Brain pericyte (primary cell): Measurements from ENCODE around the gene NMUR2.

ENCODE experiments used
- DNase-seq: peaks from one replicate; pipeline ENCODE4 v3.0.0-alpha.2; 2012; ENCODE audit warnings: low read depth, low spot score

Gene NMUR2, protein sequence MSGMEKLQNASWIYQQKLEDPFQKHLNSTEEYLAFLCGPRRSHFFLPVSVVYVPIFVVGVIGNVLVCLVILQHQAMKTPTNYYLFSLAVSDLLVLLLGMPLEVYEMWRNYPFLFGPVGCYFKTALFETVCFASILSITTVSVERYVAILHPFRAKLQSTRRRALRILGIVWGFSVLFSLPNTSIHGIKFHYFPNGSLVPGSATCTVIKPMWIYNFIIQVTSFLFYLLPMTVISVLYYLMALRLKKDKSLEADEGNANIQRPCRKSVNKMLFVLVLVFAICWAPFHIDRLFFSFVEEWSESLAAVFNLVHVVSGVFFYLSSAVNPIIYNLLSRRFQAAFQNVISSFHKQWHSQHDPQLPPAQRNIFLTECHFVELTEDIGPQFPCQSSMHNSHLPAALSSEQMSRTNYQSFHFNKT

DNA sequence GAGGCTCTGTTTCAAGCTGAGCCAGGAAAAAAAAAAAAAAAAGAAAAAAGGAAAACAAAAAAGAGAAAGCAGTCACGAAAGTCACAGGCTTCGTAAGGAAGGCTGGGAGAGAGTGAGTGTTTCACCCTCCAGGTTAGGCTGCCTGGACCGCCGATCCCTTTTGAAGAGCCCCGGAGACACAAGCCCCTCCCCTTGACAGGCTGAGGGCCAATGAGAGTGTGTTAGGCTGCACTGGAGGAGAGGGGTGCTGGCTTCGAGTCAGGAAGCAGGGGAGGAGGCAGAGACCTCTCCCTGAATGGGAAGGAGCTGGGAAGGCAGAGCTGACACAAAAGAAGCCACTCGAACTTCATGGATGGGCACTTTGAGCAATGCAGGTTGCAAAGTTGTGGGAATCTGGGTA is at the start of gene NMUR2:
TSS of gene NMUR2 (minus strand) at position 135 of the 400 bp plus-strand sequence. CDS start 166 bp downstream, outside the sequence.
- DNase-seq: no peak

DNA sequence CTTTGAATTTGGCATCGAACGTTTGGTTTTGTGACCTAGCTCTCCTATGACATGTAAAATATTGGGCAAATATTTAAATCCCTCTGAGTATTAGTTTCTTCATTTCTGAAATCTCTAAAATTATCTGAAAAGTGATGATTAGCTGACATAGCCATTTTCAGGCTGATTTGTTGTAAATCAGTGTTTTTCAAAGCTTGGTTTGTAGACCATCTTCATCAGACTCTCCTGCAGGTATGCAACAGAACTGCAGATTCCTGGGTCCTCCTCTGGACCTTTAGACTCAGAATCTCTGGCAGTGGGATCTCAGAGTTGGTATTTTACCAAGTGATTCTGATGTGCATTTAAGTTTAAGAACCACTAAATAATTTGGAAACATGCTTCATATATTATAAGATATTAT is 38.9 kb upstream of the NMUR2 start:
- DNase-seq: no peak

DNA sequence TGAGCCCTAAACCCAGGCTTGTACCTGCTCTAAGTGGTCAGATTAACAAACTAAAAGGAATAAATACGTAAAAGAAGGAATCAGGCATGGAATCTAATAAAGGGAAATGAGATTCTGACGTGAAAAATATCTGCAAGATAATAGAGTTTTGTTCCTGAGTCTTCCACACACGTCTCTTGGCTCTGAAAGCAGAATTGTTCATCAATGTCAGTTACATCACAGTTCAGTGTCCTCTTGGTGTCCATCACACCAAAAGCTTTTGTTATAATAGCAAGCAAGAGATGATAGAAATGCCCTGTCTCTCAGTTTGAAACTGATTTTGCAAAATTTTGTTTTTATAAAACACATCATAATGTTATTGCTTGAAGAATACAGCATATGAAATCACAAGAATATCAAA is 34.7 kb upstream of the NMUR2 start:
- no peak for DNase-seq

DNA sequence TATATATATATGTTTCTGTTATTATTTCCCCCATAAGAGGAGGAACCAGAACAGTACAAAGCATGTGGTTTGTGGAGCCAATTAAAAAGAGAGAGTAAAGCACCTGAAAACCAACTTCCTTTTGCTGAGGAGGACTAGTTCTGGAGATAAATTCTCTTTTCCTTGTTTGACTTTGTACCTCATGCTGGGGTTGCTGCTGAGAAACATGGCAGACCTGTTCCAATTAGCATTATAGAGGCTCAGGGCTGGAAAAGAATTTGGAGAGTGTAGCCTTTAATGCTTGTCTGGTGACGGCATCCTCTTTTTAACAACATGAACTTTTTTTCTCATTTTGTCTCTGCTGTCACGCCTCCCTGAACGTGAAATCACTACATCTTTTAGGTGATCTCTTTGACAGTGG is 32.8 kb upstream of the NMUR2 start:
- no peak for DNase-seq

DNA sequence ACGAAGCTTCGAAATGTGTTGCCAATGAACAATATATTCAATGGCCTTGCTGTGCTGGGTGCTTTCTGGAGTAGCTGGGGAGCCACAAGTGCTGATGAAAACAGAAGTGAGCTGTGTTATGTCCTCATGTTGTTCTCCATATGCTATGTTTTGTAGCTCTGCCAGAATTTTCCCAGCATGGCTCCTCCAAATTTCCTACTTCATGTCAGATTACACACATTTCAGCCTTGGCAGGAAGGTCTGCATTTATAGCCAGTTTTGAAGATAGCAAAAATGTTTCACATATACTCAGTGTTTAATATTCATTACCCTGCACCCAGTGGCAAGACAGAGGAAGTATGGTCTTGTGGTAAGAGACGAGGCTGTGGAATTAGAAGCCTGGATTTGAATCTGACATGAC is 22.6 kb upstream of the NMUR2 start:
- no peak for DNase-seq

DNA sequence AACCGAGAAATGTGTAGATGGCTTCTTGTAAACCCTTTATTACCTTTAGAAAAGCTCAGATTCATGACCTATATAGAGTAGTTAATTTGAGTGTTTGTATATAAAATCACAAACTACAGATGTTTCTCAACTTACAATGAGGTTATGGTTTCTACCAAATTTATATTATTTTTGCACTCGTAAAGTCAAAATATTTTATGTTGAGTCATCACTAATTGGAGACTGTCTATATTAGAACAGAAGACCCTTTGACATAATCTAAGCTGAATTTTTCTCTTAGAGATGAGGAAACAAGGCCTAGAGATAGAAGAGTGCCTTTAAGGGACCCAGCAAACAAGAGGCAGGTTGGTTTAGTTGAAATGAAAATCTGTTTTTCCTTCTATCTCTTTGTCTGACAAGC is 20.0 kb upstream of the NMUR2 start:
- DNase-seq: no peak

DNA sequence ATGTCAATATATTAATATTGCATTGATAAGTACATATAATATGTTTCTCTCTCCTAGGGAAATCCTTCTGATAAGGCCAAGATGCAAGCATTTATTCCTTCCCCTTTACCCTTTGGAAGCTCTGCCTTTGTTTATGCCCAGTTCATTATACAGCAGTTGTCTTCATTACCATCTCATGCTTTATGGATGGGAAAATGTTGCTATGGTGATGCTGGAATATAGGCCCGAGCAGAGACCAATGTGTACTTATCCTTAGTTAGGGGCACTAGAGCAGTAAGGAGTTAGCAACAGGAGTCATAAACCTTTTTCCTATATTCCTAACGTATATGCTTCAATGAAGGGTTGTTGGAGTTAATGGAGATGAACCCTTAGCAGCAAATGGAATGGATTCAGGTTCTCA is 19.4 kb upstream of the NMUR2 start:
- DNase-seq: no peak

DNA sequence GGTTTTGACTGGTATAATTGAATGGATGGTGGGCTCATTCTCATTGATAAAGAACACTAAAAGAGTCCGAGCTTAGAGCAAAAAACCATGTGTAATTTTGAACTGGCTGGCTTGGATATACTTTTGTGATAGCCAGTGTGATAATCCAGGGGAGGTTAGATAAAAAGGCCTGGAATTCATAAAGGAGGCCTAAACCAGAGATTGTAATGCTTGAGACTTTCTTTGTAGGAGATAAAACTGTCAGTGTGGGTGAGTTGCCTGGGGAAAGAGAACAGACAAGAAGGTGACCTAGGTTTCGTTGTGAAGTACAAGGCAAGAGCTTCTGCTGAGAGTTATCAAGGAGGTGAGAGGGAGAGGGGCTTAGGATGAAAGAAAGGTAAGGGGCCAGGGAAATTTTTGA is 17.0 kb upstream of the NMUR2 start:
- DNase-seq: no peak

DNA sequence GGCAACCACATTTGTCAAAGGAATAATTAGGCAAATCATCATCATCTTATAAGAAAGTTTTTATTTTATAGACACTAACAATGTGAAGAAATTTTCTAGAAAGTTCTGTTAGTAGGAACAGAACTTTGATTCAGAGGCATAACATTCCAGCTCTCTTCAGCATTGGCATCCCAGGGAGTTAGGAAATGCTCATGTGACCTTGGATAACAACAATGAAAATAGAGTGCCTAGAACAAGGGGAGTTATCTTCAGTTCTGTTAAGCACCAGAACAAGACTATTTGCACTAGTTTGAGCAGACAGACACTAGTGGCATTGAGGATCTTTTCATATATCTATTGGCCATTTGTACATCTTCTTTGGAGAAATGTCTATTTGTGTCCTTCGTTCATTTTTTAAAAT is 7.0 kb upstream of the NMUR2 start:
- DNase-seq: no peak

DNA sequence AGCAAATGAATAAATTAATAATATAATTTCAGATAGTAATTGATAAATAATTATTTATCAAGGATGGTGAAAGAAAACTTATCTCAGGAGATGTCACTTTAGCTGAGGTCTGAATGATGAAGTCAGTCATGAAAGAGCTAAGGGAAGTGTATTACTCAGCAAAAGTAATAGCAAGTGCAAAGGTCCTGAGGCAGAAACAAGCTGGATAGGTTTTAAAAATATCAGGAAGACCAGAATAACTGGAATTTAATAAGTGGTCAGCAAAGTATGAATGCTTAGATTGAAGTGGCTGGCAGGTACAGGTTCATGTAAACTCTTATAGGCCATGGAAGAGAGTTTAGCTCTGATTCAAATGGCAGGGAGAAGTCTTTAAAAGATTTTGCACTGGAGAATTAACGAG is 1.0 kb upstream of the NMUR2 start:
- no peak for DNase-seq

DNA sequence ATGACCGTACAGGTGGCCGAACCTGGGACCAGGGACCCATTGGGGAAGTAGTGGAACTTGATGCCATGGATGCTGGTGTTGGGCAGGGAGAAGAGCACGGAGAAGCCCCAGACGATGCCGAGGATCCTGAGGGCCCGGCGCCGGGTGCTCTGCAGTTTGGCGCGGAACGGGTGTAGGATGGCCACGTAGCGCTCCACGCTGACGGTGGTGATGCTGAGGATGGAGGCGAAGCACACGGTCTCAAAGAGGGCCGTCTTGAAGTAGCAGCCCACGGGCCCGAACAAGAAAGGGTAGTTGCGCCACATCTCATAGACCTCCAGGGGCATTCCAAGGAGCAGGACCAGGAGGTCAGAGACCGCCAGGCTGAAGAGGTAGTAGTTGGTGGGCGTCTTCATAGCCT is 585 bp downstream of the NMUR2 start:
- DNase-seq: no peak

DNA sequence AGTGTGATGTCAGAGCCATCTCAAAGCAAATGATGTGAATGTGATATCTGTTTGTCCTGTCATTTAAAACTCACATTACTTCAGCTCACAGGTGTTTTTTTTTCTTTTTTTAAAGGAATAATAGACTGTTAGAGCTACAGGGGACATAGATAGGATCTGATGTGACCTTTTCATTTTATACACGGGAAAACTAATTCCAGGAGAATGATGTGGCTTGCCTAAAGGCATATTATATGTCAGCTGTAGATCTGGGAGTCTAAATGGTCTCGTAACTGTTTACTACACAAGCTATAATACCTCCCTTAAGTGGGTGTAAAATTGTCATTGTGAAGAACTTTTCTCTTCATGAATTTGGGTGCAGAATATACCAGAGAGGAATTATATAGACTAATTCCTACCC is 2.0 kb downstream of the NMUR2 start:
- no peak for DNase-seq

DNA sequence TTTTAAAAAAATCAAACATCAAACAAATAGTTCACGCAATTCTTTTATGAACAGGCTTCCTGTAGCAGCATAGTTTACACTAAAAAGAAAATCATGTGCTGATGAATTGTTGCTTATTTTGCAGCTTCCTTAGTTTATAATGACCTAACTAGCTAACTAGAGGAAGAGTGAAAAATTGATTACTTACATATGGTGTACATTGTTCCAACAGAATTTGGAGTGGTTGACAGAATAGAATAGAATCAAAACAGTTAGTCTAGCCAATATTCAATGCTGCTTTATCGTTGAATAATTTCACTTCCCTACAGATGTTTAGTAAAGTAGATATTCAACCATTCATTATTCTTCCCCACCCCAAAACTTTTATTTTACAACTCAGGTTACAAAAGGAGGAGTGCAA is 4.2 kb downstream of the NMUR2 start:
- DNase-seq: no peak

DNA sequence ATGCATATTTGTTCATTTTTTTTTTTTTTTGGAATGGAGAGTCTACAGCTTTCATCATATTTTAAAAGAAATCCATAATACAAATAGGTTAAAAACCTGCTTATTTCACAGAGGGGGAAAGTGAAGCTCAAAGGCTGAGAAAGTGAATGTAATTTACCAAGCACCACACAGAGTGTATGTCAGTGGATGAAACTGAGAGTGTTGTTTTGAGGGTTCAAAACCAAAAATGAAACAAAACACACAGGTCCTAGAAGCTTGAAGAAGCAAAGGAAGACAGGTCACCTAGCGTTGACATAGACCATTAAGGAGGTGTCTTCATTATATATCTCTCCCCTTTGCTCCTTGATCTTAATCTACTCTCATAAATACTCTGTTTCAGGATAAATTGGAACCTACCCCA is 7.5 kb downstream of the NMUR2 start:
- no peak for DNase-seq

DNA sequence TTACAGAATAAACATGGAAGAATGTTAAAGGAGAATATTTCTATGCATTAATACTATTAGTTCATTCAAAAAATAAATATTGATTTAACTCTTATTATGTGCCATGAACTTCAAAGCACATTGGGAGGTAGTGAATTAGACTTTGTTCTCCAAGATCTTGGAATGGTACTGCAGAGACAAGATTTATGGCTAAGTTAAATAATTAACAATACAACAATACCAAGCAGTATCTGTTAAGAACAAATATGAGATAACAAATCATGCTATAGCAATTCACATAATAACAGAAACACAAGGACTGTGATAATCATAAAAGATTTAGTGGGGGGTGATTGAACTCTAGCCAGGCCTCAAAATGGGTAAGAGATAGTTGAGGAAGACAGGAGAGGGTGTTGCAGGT is 11.6 kb downstream of the NMUR2 start:
- DNase-seq: no peak

DNA sequence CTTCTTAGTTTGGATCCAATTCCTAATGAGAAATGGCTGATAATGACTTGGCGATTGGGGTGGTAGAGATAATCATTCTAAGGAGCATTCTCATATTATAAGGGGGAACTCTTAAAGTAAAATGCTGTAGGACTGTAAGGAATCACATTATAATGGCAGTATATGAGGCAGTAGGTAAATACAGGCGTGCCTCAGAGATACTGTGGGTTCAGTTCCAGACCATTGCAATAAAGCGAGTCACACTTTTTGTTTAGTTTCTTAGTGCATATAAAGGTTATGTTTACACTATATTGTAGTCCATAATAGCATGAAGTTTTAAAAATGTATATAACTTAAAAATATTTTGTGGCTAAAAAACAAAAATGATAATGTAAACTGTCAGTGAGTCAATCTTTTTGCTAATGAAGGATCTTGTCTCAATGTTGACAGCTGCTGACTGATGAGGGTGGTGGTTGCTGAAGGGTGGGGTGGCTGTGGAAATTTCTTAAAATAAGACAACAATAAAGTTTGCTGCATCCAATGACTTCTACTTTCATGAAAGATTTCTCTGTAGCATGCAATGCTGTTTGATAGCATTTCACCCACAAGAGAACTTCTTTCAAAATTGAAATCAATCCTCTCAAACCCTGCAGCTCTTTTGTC is 15.8 kb downstream of the NMUR2 start:
- DNase-seq: no peak

DNA sequence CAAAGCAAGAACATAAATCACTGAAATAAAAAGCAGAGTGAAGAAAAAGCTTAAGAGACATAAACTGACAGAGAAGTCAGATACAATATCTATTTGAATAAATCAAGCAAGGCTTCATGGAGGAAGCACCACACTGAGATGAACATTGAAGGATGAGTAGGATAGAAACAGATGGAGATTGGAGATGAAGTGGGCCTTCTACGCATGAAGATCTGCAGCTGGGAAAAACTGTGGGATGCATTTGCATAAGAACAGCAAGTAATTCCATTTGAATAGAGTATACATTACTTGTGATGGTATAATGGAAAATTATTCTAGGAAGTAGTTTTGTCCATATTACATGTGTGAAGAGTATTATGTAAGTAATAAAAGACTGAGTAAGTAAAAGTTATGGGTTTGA is 16.5 kb downstream of the NMUR2 start:
- no peak for DNase-seq

DNA sequence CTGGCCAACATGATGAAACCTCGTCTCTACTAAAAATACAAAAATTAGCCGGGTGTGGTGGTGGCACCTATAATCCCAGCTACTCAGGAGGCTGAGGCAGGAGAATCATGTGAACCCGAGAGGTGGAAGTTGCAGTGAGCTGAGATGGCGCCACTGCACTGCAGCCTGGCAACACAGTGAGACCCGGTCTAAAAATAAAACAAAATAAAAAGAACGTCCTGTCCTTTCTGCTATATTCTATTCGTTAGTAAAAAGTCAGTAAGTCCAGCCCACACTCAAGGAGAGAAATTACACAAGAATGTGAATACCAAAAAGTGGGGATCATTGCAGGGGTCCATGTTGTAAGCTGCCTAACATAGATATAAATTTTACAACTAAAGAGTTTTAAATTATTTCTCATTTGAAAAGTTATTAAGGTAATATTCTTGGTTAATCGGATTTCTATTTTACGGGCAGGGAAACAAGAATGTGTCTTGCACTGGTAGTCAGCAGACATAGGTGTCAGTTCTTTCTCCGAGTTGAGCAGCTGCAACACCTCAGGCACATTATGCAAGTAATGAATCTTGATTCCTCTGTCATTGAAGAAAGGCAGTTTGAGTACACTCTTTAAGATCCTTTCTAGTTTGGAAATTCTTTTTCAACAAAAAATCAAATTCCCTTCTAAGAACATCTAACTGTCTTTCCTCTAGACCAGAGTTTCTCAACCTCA is 24.5 kb downstream of the NMUR2 start:
- no peak for DNase-seq

DNA sequence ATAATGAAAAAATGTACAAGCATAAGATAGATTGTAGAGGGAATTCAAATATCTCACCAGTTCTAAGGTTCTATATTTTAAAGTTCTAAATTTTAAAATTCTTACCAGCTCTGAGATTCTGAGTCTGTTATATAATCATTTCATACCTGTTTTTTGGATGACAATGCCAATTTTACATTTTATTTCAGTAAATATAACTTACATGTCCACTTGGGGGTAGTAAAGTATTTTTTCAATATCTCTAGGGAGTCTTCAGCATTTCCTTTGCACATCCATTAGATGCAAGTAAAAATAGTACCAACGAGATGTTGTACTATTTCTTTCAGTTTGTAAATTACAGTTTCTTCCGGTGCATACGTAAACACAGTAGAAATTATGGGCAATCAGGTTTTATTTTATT is 25.7 kb downstream of the NMUR2 start:
- DNase-seq: no peak

DNA sequence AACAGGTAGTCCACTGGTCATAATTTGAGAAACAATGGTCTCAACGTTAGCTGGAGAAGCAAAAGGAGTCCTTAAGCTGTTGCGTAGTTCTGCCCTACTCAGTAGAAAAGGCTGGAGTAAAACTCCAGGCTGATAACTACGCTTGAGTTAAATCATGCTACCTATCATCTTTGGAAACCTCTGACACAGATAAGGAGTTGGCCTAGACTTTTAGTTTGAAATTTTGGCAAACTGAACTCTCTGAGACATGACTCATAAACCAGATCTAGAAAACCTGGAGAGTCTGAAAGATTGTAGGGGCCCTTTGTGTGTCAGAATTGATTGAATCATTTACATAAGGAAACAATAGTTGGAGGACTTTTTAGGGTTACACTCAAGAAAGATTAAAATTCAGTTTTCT is 26.3 kb downstream of the NMUR2 start:
- no peak for DNase-seq

DNA sequence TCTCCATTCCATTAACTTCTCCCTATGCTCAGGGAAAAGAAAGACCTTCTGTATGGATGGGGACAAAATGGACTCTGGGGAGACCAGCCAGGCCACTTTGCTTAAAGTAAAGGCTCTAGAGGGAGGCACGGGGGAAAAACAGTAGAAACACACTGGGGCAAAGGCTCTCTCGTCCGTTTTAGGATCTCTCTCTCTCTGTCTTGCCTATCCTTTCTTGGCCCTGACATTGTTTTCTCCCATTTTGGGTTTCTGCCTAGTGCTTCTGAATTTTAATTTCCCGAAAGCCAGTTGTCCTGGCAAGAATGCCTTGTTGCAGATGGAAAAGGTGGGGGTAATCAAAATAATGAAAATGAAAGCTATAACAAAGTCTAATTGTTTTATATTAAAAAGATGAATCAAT is 28.2 kb downstream of the NMUR2 start:
- no peak for DNase-seq

DNA sequence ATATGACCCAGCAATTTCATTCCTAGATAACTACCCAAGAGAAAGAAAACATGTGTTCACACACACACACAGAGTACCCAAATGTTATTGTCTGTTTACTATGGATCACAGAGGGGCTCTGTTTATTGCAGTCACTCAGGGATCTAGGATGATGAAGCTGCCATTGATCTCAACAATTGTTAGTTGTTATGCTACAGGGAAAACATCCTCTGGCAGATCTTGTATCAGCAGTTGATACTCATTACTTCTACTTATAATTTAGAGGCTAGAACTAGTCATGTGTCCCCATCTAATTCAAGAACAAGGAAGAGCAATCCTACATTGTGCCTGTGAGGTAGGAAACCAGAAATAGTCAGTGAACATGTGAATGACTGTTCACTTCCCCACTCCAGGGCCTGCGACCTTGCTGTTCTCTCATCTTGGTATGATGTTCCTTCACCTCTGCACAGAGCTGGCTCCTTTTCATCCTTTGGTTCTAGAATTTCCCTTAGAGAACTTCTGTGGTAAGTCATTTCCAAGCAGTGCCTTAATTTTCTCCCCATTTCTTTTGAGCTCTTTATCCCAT is 30.3 kb downstream of the NMUR2 start:
- DNase-seq: no peak

DNA sequence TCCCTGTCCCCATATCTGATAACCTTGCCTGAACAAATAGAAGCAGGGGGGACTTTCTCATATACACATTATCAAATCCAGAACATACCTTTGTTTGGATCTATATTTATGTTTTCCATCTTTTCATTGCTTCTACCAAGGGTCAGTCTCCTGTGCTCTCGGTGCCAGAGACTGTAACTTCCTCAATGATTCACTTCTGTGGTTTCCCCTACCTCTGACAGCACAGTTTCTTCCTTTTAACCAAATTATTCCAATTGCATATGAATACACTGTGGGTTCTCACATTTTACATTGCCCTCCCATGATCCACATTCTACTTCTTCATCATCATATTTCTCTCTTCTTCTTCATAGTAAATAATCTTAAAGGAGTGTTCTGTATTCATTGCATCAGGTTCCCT is 32.2 kb downstream of the NMUR2 start:
- DNase-seq: no peak
